Measurements from ENCODE around the gene ZNF318.
"Not testable (repeated sequence)": the region's sequence is repeated elsewhere in the genome, so short reads cannot be mapped to it uniquely, and the experiment has no call there.

ZNF318 gene

DNA sequence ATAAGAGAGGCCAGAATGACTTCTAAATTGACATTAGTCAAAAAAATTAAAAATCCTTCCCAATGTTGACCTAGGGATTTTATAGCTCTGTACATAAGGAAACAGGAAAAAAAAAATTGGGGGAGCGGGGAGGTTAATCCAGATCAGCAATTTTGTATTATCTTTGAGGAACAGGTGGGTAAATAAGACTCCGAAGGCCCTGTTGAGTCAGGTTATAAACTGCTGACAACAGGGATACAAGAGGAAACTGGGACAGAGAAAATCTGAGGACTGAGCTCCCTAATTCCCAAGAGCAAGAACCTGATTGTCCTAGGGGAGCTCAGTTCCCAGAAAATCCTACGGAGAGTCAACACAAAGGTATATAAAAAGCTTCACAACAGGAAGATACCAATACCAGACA lies 34.0 kb downstream of the ZNF318 start:
- DNase-seq, result no peak

DNA sequence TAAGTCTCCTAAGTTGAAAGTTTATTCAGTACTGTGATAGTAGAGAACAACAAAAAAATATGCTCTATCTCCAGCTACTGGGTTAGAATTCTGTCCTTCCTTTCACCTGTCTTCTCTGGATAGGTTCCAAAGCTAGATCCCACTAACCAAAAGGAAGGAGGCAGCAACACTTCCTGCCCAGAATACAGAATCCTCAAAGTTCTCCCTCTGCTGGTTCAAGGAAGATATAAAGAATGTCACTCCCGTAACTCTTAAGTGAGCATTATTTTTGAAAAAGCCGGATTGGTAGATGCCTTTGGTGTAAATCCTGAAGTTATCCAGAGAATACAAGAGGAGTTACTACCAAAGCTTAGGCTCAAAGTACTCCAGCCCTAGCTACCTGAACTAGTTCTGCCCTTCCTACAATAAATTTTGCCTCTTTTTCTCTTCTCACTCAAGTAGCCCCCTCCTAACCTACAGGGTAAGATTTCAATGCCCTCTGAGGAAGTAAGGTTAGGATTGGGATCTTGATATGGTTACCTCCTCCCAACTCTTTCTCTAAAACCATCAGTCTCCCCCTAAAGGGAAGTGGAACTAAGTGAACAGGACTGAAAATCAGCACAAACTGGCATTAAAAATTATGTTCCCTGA lies 34.9 kb downstream of the ZNF318 start:
- no peak for DNase-seq

GRCh38 chr6:43331891-43332290 lies 37.6 kb downstream of the ZNF318 start:
- DNase-seq, result no peak

DNA sequence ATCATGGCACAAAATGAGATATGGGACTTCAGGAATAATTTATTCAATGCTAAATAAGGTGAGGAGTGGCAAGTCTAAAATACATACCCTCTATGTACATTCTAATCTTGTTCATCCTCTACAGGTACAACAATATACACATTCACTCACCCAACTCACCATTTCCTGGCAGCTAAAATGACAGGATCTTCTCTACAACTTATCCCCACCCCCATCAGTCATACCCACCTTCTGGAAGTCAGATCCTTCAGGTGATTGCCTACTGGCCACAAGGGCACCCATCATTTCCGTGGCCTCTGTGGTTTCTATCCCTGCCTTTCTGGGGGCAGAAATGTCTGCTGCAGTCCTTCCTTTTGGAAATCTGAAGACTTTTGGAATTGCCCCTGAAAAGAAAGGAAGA lies 38.0 kb downstream of the ZNF318 start:
- no peak for DNase-seq

- DNase-seq, result no peak
Measured at GRCh38 chr6:43328528-43328927, 40.9 kb downstream of the ZNF318 start.

DNA sequence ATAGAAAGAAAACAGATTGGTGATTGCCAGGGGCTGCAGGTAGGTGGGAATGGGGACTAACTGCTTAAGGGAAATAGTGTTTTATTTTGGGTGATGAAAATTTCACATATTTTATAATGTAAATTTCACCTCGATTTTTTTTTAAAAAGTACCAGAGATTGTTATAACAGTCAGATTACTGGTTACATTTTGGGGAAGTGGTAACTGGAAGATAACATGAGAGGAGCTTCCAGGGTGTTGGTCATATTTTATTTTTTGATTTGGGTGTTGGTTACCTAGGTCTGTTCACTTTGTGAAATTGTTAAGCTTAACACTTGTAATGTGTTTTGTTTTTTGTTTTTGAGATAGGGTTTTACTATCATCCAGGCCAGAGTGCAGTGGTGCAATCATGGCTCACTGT lies 43.6 kb downstream of the ZNF318 start:
- no peak for DNase-seq

DNA sequence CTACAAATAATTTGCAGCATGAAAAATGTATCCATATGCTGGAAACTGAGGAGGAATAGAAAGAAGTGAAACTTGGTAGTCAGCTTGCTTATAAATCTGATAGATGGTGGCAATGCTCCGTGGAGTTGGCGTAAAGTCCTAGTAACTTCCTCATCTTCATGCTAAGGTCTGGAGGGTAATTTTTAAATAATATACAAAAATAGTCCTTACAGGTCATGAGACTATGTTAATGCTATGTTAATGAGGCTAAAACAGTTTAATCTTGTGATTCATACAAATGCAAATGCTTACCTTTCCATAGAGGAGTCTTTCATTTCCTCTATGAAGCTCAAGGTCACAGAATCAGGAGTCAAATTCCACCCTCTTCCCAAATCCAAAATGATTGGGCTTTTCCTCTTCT lies 51.4 kb downstream of the ZNF318 start:
- no peak for DNase-seq

GRCh38 chr6:43313813-43314212 lies 55.6 kb downstream of the ZNF318 start:
- no peak for DNase-seq

DNA sequence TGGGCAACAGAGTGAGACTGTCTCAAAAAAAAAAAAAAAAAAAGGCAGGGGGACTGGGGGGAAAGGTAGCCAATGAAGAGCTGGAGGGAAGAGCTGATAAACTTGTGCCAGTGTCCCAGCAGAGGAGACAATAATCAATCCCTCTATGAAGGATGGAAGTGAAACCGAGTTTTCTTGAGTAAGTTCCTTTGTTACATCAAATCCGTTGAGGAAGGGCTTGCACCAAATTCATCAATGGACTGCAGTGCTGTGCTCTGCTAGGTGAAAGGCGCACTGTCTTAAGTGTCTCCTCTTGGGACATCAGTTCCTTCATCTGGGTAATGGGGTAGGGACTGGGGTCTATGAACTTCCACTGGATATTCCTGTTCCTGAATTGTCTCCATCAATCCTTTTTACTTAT lies 57.8 kb downstream of the ZNF318 start:
- DNase-seq, result no peak

DNA sequence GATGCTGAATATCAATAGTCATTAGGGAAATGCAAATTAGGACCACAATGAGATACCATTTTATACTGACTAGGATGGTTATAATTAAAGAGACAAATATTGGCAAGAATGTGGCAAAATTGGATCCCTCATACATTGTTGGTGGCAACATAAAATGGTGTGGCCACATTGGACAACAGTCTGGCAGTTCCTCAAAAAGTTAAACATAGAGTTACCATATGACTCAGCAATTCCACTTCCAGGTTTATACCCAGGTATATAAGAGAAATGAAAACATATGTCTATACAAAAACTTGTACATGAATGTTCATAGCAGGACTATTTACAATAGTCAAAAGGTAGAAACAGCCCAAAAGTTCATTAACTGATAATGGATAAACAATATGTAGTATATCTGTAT lies 58.8 kb downstream of the ZNF318 start:
- no peak for DNase-seq

GRCh38 chr6:43310134-43310533 lies 59.3 kb downstream of the ZNF318 start:
- no peak for DNase-seq

DNA sequence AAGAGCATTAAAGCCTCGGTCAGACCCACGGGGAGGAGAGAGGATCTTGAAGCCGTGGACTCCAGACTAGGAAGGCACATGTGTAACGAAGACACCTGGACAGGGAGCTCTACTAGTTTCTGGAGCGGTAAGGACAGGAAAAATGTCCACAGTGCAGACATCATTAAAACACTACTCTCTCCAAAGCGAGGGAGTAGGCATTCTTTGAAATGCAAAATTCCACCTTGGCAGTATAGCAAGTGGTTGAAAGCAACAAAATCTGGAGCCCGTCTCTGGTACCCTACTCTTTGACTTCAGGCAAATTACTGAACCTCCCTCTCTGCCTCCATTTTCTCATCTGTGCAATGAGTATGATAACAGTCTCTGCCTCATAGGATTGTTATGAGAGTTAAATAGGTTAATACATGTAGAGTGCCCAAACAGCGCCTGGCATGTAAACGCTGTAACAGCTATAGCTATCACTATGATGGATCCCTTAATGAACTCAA lies 60.4 kb downstream of the ZNF318 start:
- no peak for DNase-seq

DNA sequence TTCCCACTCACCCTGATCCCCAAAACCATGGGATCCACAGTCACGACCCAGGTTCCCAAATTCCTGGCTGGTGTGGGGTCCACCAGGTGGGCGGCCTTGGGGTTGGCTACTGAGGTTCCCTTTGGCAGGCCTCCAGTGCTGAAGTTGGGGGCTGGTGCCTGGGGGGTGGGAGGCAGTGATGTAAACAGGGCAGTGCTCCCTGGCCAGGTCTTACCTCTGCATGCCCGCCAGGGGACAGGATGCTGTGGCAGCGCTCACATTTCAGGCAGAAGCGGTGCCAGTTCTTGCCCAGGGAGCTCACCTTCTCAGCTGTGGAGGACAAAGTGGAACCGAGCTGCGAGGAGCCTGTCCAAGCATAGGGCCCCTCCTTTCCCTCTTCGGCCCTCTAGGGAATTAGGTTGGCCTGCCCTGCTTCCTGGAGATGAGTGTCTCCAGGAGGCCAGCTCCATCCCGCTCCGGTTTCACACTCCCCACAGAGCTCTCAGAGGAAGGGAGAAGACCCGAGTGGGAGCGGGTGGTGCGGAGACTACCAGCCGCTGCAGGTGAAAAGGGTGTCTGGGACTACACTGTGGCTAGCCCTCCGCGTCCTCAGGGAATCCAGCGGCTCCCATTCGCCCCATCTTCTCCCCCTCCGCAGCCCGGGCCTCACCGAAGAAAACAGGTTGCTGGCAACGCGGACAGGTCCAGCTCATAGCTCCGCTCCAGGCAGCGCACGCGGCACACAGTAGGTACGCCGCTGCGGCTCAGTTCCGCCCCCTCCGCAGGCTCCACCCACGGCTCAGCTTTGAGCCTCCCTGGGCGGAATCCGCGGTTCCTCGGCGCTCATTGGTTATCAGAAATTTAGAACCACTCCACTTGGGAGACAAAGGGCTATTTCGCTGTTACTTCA lies 61.1 kb downstream of the ZNF318 start, which contains the start of gene CRIP3:
TSS of gene CRIP3 (minus strand) at position 726 of the 889 bp plus-strand sequence. CDS start at position 692, 34 bp downstream.
- peak; percentile 32 for DNase-seq

- no peak for DNase-seq
Measured at GRCh38 chr6:43307451-43308100, 61.9 kb downstream of the ZNF318 start.

DNA sequence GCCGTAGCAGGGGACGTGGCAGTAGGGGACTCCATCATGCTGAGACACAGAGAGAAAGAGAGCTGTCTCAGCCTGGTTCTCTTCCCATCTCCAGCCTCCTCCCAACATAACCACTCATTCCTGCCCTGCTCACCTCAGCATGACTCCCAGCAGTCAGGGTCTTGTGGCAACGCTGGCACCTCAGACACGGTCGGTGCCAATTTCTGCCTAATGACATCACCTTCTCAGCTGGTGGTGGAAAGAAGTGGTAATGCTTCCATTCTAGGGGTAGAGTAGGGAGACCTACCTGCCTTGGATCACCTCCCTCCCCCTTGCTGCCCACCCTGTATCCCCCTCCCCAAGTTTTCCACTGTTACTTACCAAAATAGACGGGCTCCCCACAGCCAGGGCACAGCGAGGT lies 63.4 kb downstream of the ZNF318 start:
- no peak for DNase-seq

DNA sequence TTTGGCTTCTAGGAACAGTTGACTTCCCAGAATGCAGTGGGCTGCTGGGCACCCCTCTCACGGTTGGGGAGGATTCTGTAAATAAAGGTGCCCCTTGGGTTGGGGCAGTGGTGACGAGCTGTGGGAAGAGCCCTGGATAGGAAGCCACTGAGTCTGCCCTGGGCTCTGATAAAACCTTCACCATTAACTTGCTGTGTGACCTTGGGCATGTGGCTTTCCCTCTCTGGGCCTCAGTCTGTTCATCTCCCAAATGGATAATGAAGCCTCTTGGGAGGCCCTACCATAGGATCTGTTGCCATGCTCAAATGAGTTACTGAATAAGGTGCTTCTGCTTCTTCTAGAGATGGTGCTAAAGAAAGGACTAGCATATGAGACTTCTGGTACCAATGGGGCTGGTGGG lies 64.6 kb downstream of the ZNF318 start:
- no peak for DNase-seq

DNA sequence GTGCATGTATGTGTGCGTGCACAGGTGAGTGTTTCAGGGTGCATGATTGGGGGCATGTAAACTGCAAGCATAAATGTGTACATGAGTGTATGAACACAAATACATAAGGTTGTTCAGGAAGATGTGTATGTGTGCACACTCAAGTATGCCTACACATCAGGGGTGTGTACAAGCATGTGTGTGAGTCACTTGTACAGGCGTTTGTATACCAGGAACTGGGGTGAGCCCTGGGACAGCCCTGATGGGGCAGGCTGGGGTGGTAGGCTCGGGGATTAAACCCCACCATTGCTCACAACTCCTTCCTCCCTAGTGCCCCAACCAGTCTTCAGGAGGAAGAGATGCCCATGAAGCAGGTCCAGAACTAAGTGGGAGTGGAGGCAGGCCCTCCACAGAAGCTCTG lies 65.1 kb downstream of the ZNF318 start:
- no peak for DNase-seq

GRCh38 chr6:43303751-43304331 lies 65.6 kb downstream of the ZNF318 start:
- no peak for DNase-seq

- DNase-seq, result not testable (repeated sequence)
Measured at GRCh38 chr6:43303006-43303405, 66.4 kb downstream of the ZNF318 start.

GRCh38 chr6:43302126-43302525 lies 67.3 kb downstream of the ZNF318 start:
- no peak for DNase-seq

- DNase-seq, result no peak
Measured at GRCh38 chr6:43301081-43301870, 68.2 kb downstream of the ZNF318 start.
